ENCODE data around the gene PHF21B.

DNA sequence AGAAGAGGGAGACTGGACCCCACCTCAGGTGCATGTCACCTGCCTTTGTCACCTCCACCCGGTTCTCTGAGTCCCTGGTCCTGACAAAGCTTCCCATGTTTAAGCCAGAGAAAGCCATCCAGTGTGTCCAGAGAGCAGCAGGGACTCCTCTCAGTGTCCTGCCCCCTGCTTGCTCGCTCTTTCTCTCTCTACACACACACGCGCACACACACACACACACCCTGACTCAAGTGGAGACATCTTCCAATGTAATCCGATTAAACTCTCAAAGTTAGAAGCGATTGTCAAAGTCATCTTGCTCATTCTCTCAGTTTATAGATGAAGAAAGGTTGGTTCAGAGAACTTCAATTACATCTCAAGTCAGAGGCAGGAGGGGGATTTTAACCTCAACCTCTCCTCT, 19.7 kb upstream of the PHF21B start:
- TF ChIP-seq CTCF (conservative IDR thresholded peaks at IDR 0.05; ENCODE audit: low read depth in 2 of 2): no peak
- no peak for TF ChIP-seq POLR2AphosphoS5 (IDR thresholded peaks at IDR 0.05; ENCODE audit: low read depth)
- no peak for TF ChIP-seq CREB1 (CRISPR knock-in tag; IDR thresholded peaks at IDR 0.05; ENCODE audit: low read depth)
- TF ChIP-seq, protein P1, sequence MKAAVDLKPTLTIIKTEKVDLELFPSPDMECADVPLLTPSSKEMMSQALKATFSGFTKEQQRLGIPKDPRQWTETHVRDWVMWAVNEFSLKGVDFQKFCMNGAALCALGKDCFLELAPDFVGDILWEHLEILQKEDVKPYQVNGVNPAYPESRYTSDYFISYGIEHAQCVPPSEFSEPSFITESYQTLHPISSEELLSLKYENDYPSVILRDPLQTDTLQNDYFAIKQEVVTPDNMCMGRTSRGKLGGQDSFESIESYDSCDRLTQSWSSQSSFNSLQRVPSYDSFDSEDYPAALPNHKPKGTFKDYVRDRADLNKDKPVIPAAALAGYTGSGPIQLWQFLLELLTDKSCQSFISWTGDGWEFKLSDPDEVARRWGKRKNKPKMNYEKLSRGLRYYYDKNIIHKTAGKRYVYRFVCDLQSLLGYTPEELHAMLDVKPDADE (IDR thresholded peaks at IDR 0.05): no peak
- no peak for TF ChIP-seq EZH2 (IDR thresholded peaks at IDR 0.05; ENCODE audit: low read depth, unreplicated experiment)
- TF ChIP-seq REST (IDR thresholded peaks at IDR 0.05; ENCODE audit: unreplicated experiment): no peak
- TF ChIP-seq EZH2phosphoT487 (IDR thresholded peaks at IDR 0.05; ENCODE audit: unreplicated experiment): no peak
